ENCODE results near the gene MBLAC1. TPM values are rescaled to one million over a fixed set of nuclear protein-coding genes. Genes with fewer than 3 reads are reported as not detected.

The MBLAC1 gene
- total and polyA plus RNA-seq, 9 of the 15 experiments (the other 6 are each of a cell fraction or from before 2014, with no cell fraction given) = 0.03 to 3.1 (median 0.52) TPM

- TF ChIP-seq CTBP1 (IDR thresholded peaks at IDR 0.05; ENCODE audit: borderline replicate concordance) (no peak), RAD21 (CRISPR knock-in tag; conservative IDR thresholded peaks at IDR 0.05 in 1 of 2, IDR thresholded peaks at IDR 0.05 in 1 of 2) (no peak), CHD2 (IDR thresholded peaks at IDR 0.05; ENCODE audit: low read depth, low read length) (0 out of 2 replicates have a peak, but pooled peaks have one; percentile 2), PTRF (tag; IDR thresholded peaks at IDR 0.05) (no peak), THRA (IDR thresholded peaks at IDR 0.05) (no peak), CAMTA2 (CRISPR knock-in tag; conservative IDR thresholded peaks at IDR 0.05) (no peak), ZBTB2 (IDR thresholded peaks at IDR 0.05) (no peak), ZNF57 (CRISPR knock-in tag; IDR thresholded peaks at IDR 0.05) (no peak), ZFX (CRISPR knock-in tag; IDR thresholded peaks at IDR 0.05) (no peak; the same call in 1 of the 2 replicates), ASH1L (IDR thresholded peaks at IDR 0.05; ENCODE audit: borderline replicate concordance, low read depth, partially characterized antibody) (no peak), MBD2 (IDR thresholded peaks at IDR 0.05; ENCODE audit: borderline replicate concordance, low read depth) (no peak; the same call in 1 of the 2 replicates), USF1 (CRISPR knock-in tag; IDR thresholded peaks at IDR 0.05) (peak; percentile 71), ZNF592 (IDR thresholded peaks at IDR 0.05) (no peak), KAT8 (IDR thresholded peaks at IDR 0.05; ENCODE audit: low read depth) (no peak), CXXC5 (CRISPR knock-in tag; IDR thresholded peaks at IDR 0.05) (peak; percentile 54), MYBL2 (IDR thresholded peaks at IDR 0.05; ENCODE audit: low read depth) (0 out of 2 replicates have a peak, but pooled peaks have one; percentile 18), MYBL2 (CRISPR knock-in tag; IDR thresholded peaks at IDR 0.05; ENCODE audit: borderline replicate concordance) (no peak), NBN (IDR thresholded peaks at IDR 0.05; ENCODE audit: low read depth) (no peak), ZNF445 (CRISPR knock-in tag; IDR thresholded peaks at IDR 0.05; ENCODE audit: low read depth) (no peak), HNRNPK (IDR thresholded peaks at IDR 0.05; ENCODE audit: low read depth, low read length, poor library complexity, severe bottlenecking) (no peak)
These were observed 50.6 kb downstream of the MBLAC1 start, which contains the start of the genes GPC2 and STAG3 (continued) for GRCh38 chr7:100177045-100178001.
